Activated naive CD4-positive, alpha-beta T cell treated with anti-CD3 and anti-CD28 coated beads, Interleukin-2, amount 50 U/mL, for 72 hours (primary cell): ENCODE results near the gene JAGN1. TPM values are rescaled to one million over a fixed set of nuclear protein-coding genes. Genes with fewer than 3 reads are reported as not detected.
"Not testable (repeated sequence)": the region's sequence is repeated elsewhere in the genome, so short reads cannot be mapped to it uniquely, and the experiment has no call there.

Experiments
- ATAC-seq, 2 donors: fragments of 150-1000 bp; cut with Tn5 transposase; 2 replicates each; pipeline ENCODE4 v1.10.0; 2021; ENCODE audit warnings: mild to moderate bottlenecking in 2 of 2, moderate library complexity in 2 of 2
- DNase-seq, 2 donors: peaks; one replicate each; pipeline ENCODE4 v3.0.0; 2021 to 2022; ENCODE audit warnings: low spot score in 2 of 2
- H3K27ac Mint-ChIP-seq, 2 donors: one replicate each; pipeline ENCODE4 v1.8.0; 2022; ENCODE audit warnings: mild to moderate bottlenecking in 2 of 2, mixed read lengths in 2 of 2
- H3K36me3 Mint-ChIP-seq, 2 donors: one replicate each; pipeline ENCODE4 v1.8.0; 2022; ENCODE audit warnings: mixed read lengths in 2 of 2
- H3K9me3 Mint-ChIP-seq, 2 donors: one replicate each; pipeline ENCODE4 v1.8.0; 2022; ENCODE audit warnings: mixed read lengths in 2 of 2
- total RNA-seq, 2 donors: library from RNA; stranded (reverse); gene quantifications; one replicate each; pipeline ENCODE4 v1.2.3, GENCODE V29; 2022

The JAGN1 gene
- total RNA-seq, 2 donors from 2014 or later: 7.5 to 34.4 TPM

DNA sequence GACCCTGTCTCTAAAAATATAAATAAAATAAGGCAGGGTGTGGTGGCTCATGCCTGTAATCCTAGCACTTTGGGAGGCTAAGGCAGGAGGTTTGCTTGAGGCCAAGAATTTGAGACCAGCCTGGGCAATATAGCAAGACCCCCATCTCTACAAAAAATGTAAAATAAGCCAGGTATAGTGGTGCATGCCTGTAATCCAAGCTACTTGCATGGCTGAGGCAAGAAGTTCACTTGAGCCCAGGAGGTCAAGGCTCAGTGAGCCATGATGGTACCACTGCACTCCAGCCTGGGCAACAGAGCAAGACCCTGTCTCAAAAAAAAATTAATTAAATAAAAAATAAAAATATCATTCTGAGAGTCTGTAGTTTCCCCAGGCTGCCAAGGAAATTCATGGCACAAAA is 4.1 kb upstream of the JAGN1 start:
- Mint-ChIP-seq H3K27ac (no peak overlapping the region), H3K36me3 (peaks cover 7 to 11% of the 10 kb centered on the region in 2 donors), H3K9me3 (no peaks in the 10 kb centered on the region)
- no peak for DNase-seq
- ATAC-seq: no peak

DNA sequence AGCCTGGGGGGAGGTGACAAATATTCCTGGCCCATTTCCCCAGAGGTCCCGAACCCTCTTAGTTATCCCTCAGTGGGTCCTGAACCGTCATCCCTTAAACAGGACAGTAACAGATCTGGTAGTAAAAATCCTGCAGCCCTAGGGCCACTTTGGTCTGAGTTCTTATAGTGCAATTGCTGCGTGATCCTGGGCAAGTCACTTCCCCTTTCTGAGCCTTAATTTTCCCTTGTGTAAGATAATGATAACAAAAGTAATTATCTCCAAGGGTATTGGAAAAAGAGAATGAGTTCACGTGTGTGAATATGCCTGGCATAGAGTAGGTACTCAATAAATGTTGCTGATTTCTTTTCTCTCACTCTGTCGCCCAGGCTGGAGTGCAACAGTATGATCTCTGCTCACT is 2.9 kb upstream of the JAGN1 start:
- no peak for ATAC-seq
- peaks cover 0 to 3% of the 10 kb centered on the region in 2 donors for H3K9me3 Mint-ChIP-seq
- no peak for DNase-seq
- no peak overlapping the region for H3K27ac Mint-ChIP-seq
- peaks cover 18 to 19% of the 10 kb centered on the region in 2 donors for H3K36me3 Mint-ChIP-seq

DNA sequence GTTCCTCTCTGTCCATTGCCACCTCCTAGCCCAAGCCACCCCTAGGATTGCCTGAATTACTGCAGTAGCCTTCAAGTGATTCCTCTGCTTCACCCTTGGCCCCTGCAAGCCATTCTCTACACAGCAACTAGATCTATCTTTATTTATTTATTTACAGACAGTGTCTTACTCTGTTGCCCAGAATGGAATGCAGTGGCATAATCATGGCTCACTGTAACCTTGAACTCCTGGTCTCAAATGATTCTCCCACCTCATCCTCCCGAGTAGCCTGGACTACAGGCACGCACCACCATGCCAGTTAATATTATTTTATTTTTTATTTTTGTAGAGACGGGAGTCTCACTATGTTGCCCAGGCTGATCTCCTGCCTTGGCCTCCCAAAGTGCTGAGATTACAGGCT is 1.9 kb upstream of the JAGN1 start:
- Mint-ChIP-seq H3K36me3 (peaks cover 27 to 30% of the 10 kb centered on the region in 2 donors), H3K9me3 (peaks cover 0 to 10% of the 10 kb centered on the region in 2 donors), H3K27ac (no peak overlapping the region)
- no peak for DNase-seq
- no peak for ATAC-seq

DNA sequence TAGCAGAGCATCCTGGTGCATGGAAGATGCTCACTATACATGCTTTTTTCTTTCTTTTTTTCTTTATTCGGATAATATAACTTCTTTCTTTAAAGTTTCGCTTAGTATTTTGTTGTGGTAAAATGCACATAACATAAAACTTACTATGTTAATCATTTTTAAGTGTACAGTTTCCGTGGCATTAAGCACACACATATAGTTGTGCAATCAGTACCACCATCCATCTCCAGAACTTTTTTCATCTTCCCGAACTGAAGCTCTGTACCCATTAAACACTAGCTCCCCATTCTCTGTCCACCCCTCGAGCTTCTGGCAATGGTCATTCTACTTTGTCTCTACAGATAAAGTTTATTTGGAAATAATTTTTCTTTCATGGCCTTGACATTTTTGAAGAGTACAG is 1.0 kb upstream of the JAGN1 start:
- no peak for DNase-seq
- peaks cover 35 to 36% of the 10 kb centered on the region in 2 donors for H3K36me3 Mint-ChIP-seq
- ATAC-seq: no peak
- peaks cover 0 to 10% of the 10 kb centered on the region in 2 donors for H3K9me3 Mint-ChIP-seq
- peak overlapping the region in 1 of 2 donors; percentile 96 for H3K27ac Mint-ChIP-seq

DNA sequence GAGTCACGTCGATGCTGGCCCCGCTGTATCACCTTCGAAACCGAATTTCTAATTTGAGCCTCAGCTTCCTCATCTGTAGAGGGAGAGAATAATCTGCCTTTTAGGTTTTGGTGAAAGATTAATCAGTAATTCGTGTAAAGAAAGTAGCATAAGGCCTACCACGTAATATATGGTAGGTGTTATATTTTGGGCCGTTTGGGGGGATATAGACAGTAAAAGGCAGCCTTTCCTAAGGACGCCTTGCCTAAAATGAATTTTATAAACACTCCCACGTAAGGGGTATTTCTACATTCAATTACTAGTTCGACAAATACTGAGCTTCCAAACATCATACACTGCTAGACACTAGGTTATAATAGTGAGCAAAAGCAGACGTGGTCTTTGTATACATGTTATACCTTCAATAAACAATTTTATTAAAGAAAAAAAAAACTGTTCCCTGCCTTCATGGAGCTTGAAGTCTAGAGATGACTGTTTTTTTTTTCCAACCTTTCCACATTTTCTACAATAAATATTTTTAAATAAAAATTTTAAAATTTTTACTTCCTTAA is 737 bp downstream of the JAGN1 start:
- ATAC-seq: no peak
- Mint-ChIP-seq H3K27ac (peak overlapping the region; percentile 96 to 97), H3K36me3 (peaks cover 42% of the 10 kb centered on the region in 2 donors)

DNA sequence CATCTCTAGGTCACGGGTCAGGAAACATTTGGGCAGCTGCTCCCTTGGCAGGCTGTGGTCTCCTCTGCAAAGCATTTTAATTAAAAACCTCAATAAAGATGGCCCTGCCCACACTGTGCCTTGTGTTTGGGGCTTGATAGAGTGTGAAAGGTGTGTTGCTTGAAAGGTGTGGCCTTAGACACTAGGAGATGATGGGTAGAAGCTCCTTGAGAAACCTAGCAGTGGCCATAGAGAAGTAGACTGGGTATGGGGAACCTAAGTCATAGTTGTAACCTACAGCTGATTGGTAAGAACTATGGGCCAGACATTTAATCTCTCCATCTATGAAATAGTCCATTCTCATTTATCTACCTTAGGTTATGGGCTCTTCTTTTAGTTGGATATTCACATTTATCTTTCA is 3.3 kb downstream of the JAGN1 start:
- peaks cover 42% of the 10 kb centered on the region in 2 donors for H3K36me3 Mint-ChIP-seq
- DNase-seq (no peak), ATAC-seq (no peak)
- H3K27ac Mint-ChIP-seq: peak overlapping the region; percentile 39 to 75
- H3K9me3 Mint-ChIP-seq: peaks cover 4 to 15% of the 10 kb centered on the region in 2 donors

More for the DNA sequence above, 737 bp downstream of the JAGN1 start:
- peaks cover 4 to 15% of the 10 kb centered on the region in 2 donors for H3K9me3 Mint-ChIP-seq
- no peak for DNase-seq

DNA sequence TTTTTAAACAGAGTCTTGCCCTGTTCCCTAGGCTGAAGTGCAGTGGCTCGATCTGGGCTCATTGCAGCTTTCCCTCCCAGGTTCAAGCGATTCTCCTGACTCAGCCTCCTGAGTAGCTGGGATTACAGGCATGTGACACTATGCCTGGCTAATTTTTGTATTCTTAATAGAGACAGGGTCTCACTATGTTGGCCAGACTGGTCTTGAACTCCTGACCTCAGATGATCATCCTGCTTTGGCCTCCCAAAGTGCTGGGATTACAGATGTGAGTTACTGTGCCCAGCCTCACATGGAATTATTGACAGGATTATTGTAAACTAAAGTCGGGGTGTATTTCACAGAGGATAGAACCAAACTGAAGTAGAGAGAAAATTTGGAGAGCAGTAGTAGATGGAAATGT is 5.3 kb downstream of the JAGN1 start:
- not testable (repeated sequence) for H3K27ac Mint-ChIP-seq, ATAC-seq, DNase-seq
- Mint-ChIP-seq H3K36me3 (peaks cover 37 to 41% of the 10 kb centered on the region in 2 donors), H3K9me3 (peaks cover 4 to 15% of the 10 kb centered on the region in 2 donors)

DNA sequence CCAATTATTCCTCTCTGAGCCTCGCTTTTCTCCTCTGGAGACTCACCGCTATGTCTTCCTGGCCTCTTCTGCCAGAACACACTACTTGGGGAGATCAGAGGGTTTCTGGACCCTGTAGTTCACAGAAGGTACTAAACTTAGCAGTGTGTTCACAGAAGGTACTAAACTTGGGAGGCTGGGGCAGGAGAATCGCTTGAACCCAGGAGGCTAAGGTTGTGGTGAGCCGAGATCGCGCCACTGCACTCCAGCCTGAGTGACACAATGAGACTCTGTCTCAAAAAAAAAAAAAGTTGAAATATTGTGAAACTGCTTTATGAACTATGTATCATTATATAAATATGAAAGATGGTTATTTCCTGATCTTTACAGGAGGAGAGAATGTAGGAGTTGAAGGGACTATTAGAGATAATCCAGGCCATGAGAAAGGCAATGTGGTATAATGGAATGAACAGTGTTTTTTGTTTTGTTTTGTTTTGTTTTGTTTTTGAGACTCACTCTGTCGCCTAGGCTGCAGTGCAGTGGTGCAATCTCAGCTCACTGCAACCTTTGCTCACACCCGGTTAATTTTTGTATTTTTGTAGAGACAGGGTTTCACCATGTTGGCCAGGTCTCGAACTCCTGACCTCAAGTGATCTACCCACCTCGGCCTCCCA is 6.5 kb downstream of the JAGN1 start:
- H3K27ac Mint-ChIP-seq: peak overlapping the region in 1 of 2 donors; percentile 25
- DNase-seq, ATAC-seq: not testable (repeated sequence)
- H3K9me3 Mint-ChIP-seq: peaks cover 4 to 15% of the 10 kb centered on the region in 2 donors
- H3K36me3 Mint-ChIP-seq: peaks cover 26 to 30% of the 10 kb centered on the region in 2 donors

DNA sequence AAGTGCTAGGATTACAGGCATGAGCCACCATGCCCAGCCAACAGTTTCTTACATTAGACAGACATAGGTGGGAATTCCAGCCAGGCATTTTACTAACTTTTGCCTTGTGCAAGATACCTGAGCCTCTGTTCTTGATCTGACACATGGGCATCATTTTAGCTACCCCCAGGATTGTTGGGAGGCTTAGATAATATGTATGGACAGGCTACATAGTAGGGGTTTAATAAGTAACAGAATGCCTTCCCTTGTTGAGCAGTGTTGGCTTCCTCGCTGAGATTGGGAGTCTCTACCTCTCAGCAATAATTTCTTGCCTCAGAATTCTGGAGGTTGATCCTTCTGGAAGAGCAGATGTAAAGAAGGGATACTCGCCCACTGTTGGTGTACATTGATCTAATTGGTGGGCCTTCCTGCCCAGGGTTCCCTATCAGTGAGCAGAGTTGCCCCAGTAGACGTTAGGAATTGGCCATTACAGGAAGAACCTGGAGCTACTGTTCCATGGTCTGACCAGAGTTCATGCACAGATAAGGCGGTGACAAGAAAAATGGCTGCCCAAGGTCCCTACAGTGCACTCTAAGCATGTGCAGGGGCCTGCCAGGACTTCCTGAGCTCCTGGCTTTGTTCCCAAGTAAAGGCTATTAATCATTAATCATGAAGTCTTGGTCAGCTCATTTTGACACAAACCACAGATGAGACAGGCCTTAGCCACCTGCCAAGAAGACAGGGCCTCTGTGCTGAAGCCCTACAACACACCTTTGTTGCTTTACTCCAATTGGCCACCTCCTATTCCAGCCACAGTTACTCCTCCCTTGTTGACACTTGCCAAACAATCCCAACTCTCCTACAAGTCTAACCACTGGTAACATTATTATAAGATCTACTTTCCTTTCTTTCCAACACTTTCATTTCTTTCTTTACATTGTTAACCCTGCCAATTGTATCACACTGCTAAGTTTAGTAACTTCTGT is 7.3 kb downstream of the JAGN1 start:
- Mint-ChIP-seq H3K9me3 (peaks cover 4 to 10% of the 10 kb centered on the region in 2 donors), H3K36me3 (peaks cover 21 to 23% of the 10 kb centered on the region in 2 donors), H3K27ac (peak overlapping the region in 1 of 2 donors; percentile 47)
- ATAC-seq: no peak
- DNase-seq: no peak

DNA sequence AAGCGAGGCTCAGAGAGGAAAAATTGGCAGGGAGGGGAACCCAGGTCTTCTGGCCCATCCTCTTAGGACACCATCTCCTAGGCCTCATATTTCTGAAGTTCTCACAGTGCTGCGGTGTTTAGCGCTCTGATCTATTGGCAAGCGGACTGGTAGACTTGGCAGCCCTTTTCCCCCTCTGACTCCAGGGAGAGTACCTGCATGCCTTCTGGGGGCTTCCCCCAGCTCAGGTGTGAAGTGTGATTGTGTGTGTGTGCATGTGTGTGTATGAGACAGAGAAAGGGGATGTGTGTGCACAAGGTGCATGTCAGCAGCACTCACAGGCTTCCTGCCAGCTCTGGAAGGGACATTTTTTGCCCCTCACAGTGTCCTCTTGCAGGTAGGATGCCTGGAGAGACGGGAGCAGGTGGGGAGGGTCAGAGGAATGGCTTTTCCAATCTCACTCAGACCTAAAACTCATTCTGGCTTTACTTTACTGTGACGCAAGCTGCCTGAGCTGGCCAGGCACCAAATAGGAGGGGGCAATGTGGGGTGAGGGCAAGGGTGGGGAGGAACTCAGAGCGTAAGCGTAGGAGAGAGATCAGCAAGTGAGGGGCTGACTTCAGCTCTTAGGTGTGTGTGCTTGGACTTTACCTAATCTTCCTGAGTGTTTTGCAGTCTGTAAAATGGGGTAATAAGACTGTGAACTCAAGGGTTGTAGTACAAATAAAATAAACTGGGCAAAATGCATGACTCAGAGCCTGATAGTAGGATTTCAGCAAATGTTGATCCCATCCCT is 8.2 kb downstream of the JAGN1 start:
- Mint-ChIP-seq H3K27ac (peak overlapping the region in 1 of 2 donors; percentile 47), H3K36me3 (peaks cover 11 to 14% of the 10 kb centered on the region in 2 donors), H3K9me3 (peaks cover 4 to 5% of the 10 kb centered on the region in 2 donors)
- ATAC-seq (no peak), DNase-seq (no peak)

DNA sequence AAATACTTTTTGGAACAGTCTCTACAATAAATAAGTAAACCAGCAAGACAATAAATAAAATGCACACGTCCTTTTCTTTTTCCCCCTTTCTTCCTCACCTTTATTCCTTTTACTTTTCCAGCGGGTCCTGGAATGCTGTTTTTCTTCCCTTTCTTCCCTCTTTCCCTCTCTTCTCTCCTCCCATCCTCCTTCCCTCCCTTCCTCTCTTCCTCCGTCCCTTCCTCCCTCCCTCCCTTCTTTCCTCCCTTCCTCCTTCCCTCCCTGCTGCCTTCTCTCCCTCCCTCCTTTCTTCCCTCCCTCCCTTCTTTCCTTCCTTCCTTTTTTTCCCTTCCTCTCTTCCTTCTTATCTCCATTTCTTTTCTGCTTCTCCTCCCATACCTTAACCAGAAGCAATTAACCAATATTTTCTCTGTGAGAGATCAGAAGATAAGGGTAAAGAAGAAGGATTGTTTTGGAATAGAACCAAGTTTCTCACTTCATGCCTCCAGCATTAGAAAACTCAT is 8.9 kb downstream of the JAGN1 start:
- no peak overlapping the region for H3K27ac Mint-ChIP-seq
- peaks cover 6 to 8% of the 10 kb centered on the region in 2 donors for H3K36me3 Mint-ChIP-seq
- ATAC-seq (no peak), DNase-seq (no peak)
- peaks cover 4 to 5% of the 10 kb centered on the region in 2 donors for H3K9me3 Mint-ChIP-seq

DNA sequence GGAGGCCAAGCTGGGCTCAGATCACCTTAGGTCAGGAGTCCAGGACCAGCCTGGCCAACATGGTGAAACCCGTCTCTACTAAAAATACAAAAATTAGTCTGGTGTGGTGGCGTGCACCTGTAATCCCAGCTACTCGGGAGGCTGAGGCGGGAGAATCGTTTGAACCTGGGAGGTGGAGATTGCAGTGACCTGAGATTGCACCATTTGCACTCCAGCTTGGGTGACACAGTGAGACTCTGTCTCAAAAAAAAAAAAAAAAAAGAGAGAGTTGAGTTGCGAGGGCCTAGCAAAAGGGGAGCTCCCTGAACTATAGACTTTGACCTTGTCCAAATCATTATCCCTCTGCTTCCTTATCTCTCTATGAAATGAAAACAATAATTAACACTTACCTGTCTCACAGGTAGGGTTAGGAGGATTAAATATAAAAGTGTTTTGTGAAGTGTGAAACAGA is 10.6 kb downstream of the JAGN1 start:
- not testable (repeated sequence) for H3K9me3 Mint-ChIP-seq, DNase-seq, H3K36me3 Mint-ChIP-seq, ATAC-seq
- peak overlapping the region in 1 of 2 donors; percentile 15 for H3K27ac Mint-ChIP-seq

DNA sequence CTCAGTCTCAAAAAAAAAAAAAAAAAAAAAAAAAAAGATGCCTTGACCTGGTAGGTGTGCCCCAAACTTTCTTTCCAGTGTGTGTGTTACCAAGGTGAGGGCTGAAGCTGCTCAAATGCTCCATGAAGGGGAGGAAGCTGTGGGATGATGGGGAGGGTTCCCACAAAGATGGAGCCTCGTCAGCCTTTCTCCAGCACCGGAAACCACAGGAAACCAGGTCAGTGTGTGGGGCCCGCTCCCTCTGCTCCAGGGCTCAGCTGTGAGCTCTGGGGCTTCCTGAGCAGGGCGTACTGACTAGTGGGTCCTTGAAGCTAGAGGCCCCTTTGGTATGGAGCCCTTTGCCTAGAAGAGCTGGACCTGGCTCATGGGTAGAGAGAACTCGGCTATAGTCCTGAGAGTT is 11.6 kb downstream of the JAGN1 start:
- Mint-ChIP-seq H3K27ac (peak overlapping the region in 1 of 2 donors; percentile 60), H3K9me3 (no peaks in the 10 kb centered on the region), H3K36me3 (no peaks in the 10 kb centered on the region)
- peak; percentile 63 to 79 for ATAC-seq
- no peak for DNase-seq

DNA sequence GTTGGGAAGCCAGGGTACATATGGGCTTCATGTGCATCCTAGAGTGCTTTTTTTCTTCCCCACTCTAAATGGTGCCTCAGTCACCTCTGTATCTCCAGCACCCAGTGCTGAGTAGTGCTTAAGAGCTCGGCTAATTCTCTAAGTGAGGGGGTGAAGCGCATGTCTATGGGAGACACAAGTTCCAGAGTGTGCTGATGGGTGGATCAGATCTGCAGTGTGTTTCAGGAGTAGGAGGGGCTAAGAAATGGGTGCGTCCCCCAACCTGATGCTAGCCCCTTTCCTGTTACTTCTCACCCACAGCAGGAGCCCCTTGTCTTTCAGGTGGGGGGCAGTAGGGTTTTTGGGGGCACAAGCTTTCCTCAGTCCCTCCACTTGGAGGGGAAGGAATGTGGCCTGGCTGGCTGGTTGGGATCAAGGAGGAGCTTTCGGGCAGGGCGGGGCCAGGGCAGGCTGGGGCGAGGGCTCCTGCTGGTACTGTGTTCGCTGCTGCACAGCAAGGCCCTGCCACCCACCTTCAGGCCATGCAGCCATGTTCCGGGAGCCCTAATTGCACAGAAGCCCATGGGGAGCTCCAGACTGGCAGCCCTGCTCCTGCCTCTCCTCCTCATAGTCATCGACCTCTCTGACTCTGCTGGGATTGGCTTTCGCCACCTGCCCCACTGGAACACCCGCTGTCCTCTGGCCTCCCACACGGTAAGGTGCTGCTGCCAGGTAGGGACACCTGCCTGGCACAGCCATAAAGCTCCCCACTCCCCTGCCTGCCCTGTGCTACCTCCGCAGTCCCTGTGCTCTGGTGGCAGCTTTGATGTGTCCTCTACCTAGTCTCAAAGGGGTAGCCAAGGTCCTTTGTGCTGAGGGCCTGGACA is 12.2 kb downstream of the JAGN1 start, which contains the start of gene IL17RE:
Gene IL17RE, plus strand, starts transcription at position 477 of the 866 bp plus-strand sequence. Its CDS starts 85 bp downstream, at position 562.
- H3K27ac Mint-ChIP-seq: peak within 1 kb of the TSS; percentile 73 to 83
- ATAC-seq: peak; percentile 30 to 54
- DNase-seq: no peak
- no peaks in the 10 kb centered on the region for H3K9me3 Mint-ChIP-seq
- no peaks in the 10 kb centered on the region for H3K36me3 Mint-ChIP-seq

DNA sequence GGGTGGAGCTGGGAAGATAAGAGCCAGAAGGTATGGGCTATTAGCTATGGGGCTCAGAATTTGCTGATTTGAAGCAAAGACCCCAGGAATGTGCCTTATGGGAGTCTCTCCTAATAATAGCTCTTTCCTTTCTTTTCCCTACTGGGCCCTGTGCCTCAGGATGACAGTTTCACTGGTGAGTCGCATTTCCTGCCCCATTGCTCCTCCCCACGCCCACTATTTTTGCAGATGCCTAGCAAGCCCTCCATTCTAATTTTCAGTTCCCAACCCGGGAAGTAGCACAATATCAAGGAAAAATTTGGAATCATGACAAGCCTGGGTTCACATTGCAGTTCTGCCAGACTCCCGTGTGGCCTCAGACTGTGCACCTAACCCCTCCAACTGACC is 12.8 kb downstream of the JAGN1 start:
- no peaks in the 10 kb centered on the region for H3K36me3 Mint-ChIP-seq
- peak in 1 of 2 donors; percentile 38 for ATAC-seq
- no peak for DNase-seq
- no peaks in the 10 kb centered on the region for H3K9me3 Mint-ChIP-seq
- H3K27ac Mint-ChIP-seq: peak overlapping the region; percentile 73 to 83
